Activated T-helper 1 cell treated with anti-CD3 and anti-CD28 coated beads, Interleukin-12 subunit alpha, Interleukin-12 subunit beta, Interleukin-2, Interleukin-4 antibody, amounts not matched to agents 30 ng/mL and 10 ng/mL and 1 ng/mL, durations not matched to agents 14 hours and 24 hours and 36 hours (primary cell): ENCODE results near the gene PELO. TPM values are rescaled to one million over a fixed set of nuclear protein-coding genes. Genes with fewer than 3 reads are reported as not detected.
"Not testable (repeated sequence)": the region's sequence is repeated elsewhere in the genome, so short reads cannot be mapped to it uniquely, and the experiment has no call there.

Source experiments
- DNase-seq: peaks from one replicate; pipeline ENCODE4 v3.0.0; 2021; ENCODE audit warnings: low spot score
- H3K27ac Mint-ChIP-seq: one replicate; pipeline ENCODE4 v1.8.0; 2021; ENCODE audit warnings: mild to moderate bottlenecking, mixed read lengths
- H3K27me3 Mint-ChIP-seq: one replicate; pipeline ENCODE4 v1.8.0; 2022; ENCODE audit warnings: mild to moderate bottlenecking, moderate library complexity, mixed read lengths; ENCODE audit not compliant: insufficient read depth
- H3K36me3 Mint-ChIP-seq: one replicate; pipeline ENCODE4 v1.8.0; 2021; ENCODE audit warnings: low read depth, mixed read lengths
- H3K4me1 Mint-ChIP-seq: one replicate; pipeline ENCODE4 v1.8.0; 2021; ENCODE audit warnings: low read depth, mixed read lengths
- H3K4me3 Mint-ChIP-seq: one replicate; pipeline ENCODE4 v1.8.0; 2021; ENCODE audit warnings: mild to moderate bottlenecking, moderate library complexity, mixed read lengths
- H3K9me3 Mint-ChIP-seq: one replicate; pipeline ENCODE4 v1.8.0; 2021; ENCODE audit warnings: mixed read lengths
- intact Hi-C: fragments of 100-400 bp; cut with micrococcal nuclease; formaldehyde crosslinking; loops from one replicate; pipeline ENCODE4 v1.15.1; 2024
- total RNA-seq: library from RNA; stranded (reverse); gene quantifications from 2 replicates; pipeline ENCODE4 v1.2.3, GENCODE V29; 2022

PELO gene
- total RNA-seq, 1 donor from 2014 or later, result 20.0 TPM

DNA sequence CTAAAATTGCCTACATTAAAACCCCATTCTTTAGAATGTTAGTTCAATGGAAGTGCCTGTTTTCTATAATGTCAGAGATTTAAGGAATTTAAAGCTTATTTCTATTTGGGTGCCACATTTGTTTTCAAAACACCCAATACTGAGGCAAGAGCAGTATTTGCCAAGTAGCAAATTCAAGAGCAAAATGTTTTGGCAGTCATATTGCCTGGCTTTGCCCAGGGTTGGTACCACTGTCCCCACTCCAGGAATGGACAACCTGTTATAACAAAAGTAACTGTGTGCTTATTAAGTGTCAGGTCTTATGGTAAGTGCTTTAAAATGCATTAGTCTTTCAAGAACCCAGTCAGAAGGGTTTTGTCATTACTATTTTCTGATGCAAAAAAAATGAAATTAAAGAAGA lies 19.3 kb downstream of the PELO start:
- intact Hi-C loops, result no loop called here
- Mint-ChIP-seq H3K4me3 (no peak overlapping the region), H3K27ac (no peak overlapping the region)

DNA sequence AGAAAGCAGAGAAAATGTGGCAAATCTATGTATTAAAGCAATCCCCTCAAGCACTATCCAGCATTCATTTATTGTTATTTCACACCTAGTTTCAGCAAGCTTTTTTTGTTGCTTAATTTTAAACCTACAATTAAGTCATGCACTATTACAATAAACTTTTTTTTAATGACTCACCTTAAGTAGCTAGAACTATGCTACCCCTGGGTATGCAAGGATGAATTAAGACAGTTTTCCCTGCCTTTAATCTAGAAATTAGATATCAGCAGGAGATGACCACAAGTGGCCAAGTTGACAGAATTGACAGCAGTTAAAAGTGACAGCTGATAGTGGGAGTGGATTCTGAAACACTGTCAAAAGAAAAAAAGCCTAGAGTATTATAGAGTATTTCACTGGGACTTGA lies 20.0 kb downstream of the PELO start:
- Mint-ChIP-seq H3K27ac (no peak overlapping the region), H3K36me3 (peaks cover 22% of the 10 kb centered on the region), H3K4me1 (peaks cover 56% of the 10 kb centered on the region), H3K9me3 (no peaks in the 10 kb centered on the region), H3K27me3 (peaks cover 3% of the 10 kb centered on the region), H3K4me3 (no peak overlapping the region)
- intact Hi-C loops, result no loop called here
- DNase-seq, result no peak

More for the DNA sequence above, 19.3 kb downstream of the PELO start:
- peaks cover 26% of the 10 kb centered on the region for H3K36me3 Mint-ChIP-seq
- no peaks in the 10 kb centered on the region for H3K9me3 Mint-ChIP-seq
- peaks cover 3% of the 10 kb centered on the region for H3K27me3 Mint-ChIP-seq
- DNase-seq, result no peak
- H3K4me1 Mint-ChIP-seq, result peaks cover 56% of the 10 kb centered on the region

DNA sequence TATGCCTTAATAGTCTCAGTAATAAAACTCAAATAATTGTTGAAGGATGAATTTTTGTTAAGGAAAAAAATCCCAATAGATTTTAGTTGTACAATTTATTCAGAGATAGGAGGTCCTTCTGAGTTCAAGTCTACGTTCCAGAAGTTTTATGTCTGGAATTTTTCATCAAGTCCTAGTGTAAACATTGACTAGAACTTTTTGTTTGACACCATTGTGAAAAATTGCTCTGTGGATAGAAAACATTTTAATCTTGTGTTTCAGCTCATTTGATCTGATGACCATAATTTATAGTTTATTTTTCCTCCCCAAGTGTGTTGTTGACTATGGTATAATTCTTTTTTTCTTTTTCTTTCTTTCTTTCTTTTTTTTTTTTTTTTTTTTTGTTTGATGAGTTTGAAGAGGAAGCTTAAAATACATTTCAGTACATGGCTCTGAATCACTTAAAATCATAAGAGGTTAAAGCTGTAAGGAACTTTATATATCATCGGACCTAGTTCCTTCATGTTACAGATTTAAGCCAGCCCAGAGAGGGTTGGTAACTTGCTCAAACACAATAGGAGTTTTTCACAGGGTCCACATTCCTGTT lies 20.7 kb downstream of the PELO start:
- H3K27me3 Mint-ChIP-seq, result peaks cover 3% of the 10 kb centered on the region
- no peak overlapping the region for H3K27ac Mint-ChIP-seq
- peaks cover 19% of the 10 kb centered on the region for H3K36me3 Mint-ChIP-seq
- intact Hi-C loops, result no loop called here
- peaks cover 50% of the 10 kb centered on the region for H3K4me1 Mint-ChIP-seq
- H3K4me3 Mint-ChIP-seq, result no peak overlapping the region
- no peaks in the 10 kb centered on the region for H3K9me3 Mint-ChIP-seq
- DNase-seq, result no peak

DNA sequence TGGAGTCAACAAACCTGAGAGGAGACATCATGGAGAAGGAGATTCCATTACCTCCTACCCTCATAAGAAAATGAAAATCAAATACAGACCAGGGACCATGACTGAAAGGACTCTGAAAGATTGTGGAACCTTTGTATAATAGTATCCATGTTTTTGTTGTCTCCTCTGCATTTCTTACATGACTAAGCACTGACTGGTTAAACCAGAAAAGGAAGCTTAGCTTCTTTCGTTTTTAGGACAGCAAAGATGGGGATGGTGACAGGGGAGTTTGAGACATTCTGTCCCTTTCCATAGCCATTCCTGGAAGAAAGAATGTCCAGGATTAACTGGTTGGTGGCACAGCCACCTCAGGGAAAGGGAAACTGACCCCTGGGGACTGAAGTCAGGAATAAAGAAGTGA lies 22.2 kb downstream of the PELO start:
- no peak overlapping the region for H3K27ac Mint-ChIP-seq
- no peak for DNase-seq
- H3K27me3 Mint-ChIP-seq, result peaks cover 3% of the 10 kb centered on the region
- H3K36me3 Mint-ChIP-seq, result peaks cover 10% of the 10 kb centered on the region
- no peaks in the 10 kb centered on the region for H3K9me3 Mint-ChIP-seq
- no peak overlapping the region for H3K4me3 Mint-ChIP-seq
- intact Hi-C loops, result no loop called here
- peaks cover 38% of the 10 kb centered on the region for H3K4me1 Mint-ChIP-seq

DNA sequence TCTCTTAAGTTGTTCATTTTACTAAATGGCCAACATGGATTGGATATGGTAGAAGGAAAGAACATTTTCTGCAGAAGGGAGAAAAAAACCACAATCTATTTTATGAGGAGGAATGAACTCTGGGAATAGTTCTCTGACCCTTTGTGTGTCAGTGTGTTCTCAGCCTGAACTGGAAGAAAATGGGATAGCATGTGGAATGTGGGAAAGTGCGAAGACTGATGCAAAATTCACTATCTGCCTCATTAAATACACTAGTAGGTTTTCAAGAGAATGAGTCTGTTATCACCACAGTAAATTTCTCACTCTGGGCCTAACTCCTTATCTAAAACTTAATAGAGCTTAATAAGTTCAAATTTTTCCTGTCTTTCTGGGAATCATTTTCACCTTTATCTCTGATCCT lies 22.7 kb downstream of the PELO start:
- Mint-ChIP-seq H3K36me3 (peaks cover 5% of the 10 kb centered on the region), H3K9me3 (no peaks in the 10 kb centered on the region), H3K4me3 (no peak overlapping the region), H3K27me3 (peaks cover 3% of the 10 kb centered on the region), H3K27ac (no peak overlapping the region), H3K4me1 (peaks cover 32% of the 10 kb centered on the region)
- no peak for DNase-seq
- intact Hi-C loops, result no loop called here

DNA sequence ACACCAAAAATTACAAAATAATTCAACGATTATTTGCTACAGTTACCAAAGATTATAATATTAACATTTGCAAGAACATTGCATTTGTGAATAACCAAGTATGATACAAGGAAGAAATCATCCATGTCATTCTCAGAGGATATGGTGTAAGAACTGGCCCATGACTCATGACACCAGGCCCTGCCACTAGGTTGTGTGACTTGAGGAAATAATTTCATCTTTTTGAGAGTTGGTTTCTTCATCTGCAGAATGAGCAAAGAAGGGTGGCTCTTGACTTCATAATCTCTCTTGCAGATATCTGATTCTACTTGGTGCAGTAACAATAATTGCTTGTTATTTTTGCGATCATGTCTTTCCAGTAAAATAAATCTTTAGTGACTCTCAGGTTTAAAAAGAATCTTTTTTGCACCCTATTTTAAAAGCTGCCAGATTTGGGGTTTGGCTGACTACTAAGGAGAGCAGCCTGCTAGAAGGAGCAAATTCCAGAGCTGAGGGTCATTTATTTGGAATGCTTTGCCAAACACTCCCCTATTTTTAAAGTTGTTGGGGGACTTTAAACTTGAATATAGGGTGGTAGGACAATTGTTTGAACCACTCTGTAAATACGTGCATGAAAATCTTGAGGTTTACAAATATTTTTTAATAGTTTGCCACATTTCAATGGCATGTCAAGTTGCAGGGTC lies 23.5 kb downstream of the PELO start:
- Mint-ChIP-seq H3K36me3 (no peaks in the 10 kb centered on the region), H3K4me3 (no peak overlapping the region), H3K4me1 (peaks cover 25% of the 10 kb centered on the region), H3K27me3 (peaks cover 3% of the 10 kb centered on the region), H3K9me3 (no peaks in the 10 kb centered on the region), H3K27ac (no peak overlapping the region)
- intact Hi-C loops, result no loop called here
- no peak for DNase-seq

DNA sequence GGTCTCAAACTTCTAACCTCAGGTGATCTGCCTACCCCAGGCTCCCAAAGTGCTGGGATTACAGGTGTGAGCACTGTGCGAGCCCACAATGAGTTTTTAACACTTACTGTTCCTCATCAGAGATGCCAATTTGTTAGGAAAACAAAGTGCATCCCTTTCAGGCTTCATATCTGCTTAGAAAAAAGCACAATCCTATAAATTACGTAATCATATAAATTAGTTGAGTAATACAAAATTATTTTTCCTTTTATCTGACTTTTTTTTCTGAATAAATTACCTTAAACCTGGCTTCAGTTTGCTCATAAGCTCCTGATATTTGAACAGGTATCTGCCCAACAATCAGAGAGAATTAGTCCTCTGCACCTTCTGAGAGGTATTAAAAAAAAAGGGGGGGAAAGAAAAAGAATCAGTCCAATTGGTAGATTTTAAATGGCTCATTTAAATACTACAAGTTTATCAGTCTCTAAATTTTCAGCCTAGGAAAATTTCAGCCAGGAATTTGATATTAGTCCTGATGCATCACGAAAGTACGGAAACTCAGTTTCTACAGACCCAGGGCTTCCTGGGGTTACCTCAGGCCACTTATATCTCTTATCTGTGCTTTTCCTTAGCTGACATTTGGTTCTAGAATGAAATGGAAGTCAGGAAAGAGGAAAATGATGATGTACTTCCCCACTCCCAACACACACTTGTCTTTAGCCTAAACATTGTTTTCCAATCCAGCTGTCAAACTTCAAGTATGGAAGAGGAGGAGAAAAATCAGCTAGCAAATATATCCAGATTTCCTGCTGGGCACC lies 26.8 kb downstream of the PELO start:
- intact Hi-C loops, result no loop called here
- Mint-ChIP-seq H3K4me3 (no peak overlapping the region), H3K27ac (no peak overlapping the region), H3K4me1 (peaks cover 16% of the 10 kb centered on the region), H3K36me3 (no peaks in the 10 kb centered on the region), H3K9me3 (no peaks in the 10 kb centered on the region), H3K27me3 (peaks cover 3% of the 10 kb centered on the region)
- DNase-seq, result no peak

DNA sequence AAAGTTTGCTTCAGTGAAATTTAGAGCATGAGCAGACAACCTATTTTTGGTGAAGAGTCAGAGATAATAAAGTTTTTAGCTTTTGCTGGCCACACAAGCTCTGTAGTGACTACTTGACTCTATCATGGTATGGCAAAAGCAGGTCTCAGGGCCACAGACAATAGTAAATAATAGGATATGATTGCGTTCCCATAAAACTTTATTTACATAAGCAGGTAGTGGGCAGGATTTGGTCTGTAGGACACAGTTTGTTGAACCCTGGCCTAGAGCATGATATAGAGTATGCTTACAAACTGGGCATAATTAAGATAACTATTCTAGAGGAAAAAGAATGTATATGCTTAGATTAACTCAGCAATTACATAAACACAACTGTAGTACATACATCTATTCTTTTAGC lies 30.1 kb downstream of the PELO start:
- Mint-ChIP-seq H3K27me3 (peaks cover 3% of the 10 kb centered on the region), H3K27ac (no peak overlapping the region), H3K4me3 (no peak overlapping the region), H3K36me3 (no peaks in the 10 kb centered on the region), H3K9me3 (no peaks in the 10 kb centered on the region), H3K4me1 (no peaks in the 10 kb centered on the region)
- intact Hi-C loops, result no loop called here
- no peak for DNase-seq

DNA sequence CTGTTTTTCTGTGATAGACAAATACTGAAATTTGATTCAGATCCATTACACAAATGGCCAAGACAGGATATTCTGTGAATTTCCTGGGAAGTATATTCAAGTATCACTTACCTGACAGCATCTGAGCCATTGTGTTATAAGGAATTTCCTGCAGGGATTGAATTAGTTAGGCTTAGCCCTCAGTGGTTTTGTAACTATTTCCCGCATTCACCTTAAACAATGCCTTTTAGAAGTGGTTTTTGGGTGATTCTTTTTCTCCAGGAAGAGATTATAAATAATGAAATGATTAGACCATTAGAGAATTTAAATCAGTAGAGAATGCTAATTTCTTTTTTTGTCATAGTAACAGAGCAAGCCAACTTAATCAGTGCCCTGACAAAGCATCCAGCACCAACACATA lies 30.6 kb downstream of the PELO start:
- no peaks in the 10 kb centered on the region for H3K36me3 Mint-ChIP-seq

DNA sequence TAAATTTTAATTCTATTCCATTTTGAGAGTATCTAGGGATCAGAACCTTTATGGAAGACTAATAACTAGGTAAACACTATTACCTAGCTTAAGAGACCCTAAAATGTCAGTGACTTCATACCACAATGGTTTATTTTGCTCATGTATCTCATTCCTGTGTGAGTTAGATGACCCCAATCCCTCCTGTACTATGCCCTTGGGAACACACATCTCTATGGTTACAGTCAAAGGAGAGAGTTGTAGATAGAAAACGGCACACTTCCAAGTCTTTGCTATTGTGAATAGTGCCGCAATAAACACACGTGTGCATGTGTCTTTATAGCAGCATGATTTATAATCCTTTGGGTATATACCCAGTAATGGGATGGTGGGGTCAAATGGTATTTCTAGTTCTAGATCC lies 31.1 kb downstream of the PELO start:
- H3K27me3 Mint-ChIP-seq, H3K36me3 Mint-ChIP-seq, H3K9me3 Mint-ChIP-seq, H3K4me1 Mint-ChIP-seq, H3K27ac Mint-ChIP-seq, H3K4me3 Mint-ChIP-seq, intact Hi-C loops, DNase-seq: not testable (repeated sequence)

More for the DNA sequence above, 30.6 kb downstream of the PELO start:
- DNase-seq, result no peak
- Mint-ChIP-seq H3K27ac (no peak overlapping the region), H3K27me3 (peaks cover 3% of the 10 kb centered on the region), H3K9me3 (no peaks in the 10 kb centered on the region), H3K4me1 (no peaks in the 10 kb centered on the region), H3K4me3 (no peak overlapping the region)
- intact Hi-C loops, result no loop called here

DNA sequence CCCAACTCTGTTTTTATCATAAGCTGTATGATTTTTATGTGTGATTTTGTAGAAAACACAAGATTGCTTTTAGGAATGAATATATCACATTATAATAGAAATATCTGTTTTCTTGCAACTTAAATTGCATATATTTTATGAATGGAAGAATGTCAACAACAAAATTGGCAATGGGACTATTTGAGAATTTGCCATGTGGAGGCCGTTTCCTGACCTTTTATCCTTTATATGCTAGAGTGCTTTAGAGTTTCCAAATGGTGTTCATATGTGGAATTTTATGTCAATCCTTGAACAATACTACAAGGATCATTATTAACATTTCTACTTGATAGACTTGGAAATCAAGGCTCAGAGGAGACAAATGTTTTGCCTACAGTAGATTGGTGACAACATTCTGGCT lies 34.2 kb downstream of the PELO start:
- intact Hi-C loops, result no loop called here
- Mint-ChIP-seq H3K27me3 (peaks cover 5% of the 10 kb centered on the region), H3K27ac (no peak overlapping the region), H3K4me3 (no peak overlapping the region), H3K36me3 (peaks cover 2% of the 10 kb centered on the region), H3K4me1 (peaks cover 14% of the 10 kb centered on the region), H3K9me3 (peaks cover 5% of the 10 kb centered on the region)
- DNase-seq, result no peak

DNA sequence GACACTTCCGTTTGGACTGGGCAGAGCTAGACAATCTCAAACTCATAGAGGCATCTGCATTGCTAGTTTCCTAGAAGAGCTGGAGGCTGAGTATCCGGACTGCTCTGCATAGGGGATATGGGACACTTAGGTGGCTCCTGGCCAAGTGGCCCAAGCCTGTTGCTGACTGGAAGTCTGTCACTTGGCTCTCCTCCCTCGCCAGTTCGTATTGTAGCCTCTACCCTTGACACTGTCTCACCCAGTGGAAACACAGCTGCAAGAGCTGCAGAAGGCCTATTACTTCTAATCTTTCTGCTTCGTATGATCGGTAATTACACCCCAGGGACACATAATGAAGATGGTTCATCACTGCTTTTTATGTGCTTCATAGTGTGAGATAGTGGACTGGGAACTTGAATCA lies 34.7 kb downstream of the PELO start:
- intact Hi-C loops, result no loop called here
- no peak overlapping the region for H3K4me3 Mint-ChIP-seq
- peaks cover 14% of the 10 kb centered on the region for H3K4me1 Mint-ChIP-seq
- H3K27me3 Mint-ChIP-seq, result peaks cover 5% of the 10 kb centered on the region
- peaks cover 2% of the 10 kb centered on the region for H3K36me3 Mint-ChIP-seq
- H3K9me3 Mint-ChIP-seq, result peaks cover 11% of the 10 kb centered on the region
- no peak for DNase-seq
- no peak overlapping the region for H3K27ac Mint-ChIP-seq

DNA sequence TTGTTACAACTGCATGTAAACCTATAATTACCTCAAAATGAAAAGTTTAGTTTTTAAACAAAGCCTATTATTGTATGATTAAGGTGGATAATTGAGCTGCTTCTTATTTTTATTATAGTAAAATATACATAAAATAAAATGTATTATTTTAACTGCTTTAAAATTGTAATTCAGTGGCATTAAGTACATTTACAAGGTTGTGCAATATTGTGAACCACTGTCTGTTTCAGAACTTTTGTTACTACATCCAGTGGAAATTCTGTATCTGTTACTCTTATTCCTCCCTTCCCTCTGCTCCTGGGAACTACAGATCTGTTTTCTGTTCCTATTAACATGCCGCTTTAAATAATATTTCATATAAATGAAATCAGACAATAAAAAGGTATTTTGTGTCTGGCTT lies 37.1 kb downstream of the PELO start:
- Mint-ChIP-seq H3K27ac (no peak overlapping the region), H3K4me1 (peaks cover 14% of the 10 kb centered on the region), H3K27me3 (peaks cover 2% of the 10 kb centered on the region), H3K4me3 (no peak overlapping the region), H3K36me3 (peaks cover 2% of the 10 kb centered on the region), H3K9me3 (peaks cover 14% of the 10 kb centered on the region)
- intact Hi-C loops, result no loop called here
- DNase-seq, result no peak
